ENCODE measurements around the gene CCNI. TPM values are rescaled to one million over a fixed set of nuclear protein-coding genes. Genes with fewer than 3 reads are reported as not detected.

Gene CCNI
- total and polyA plus RNA-seq, 2 of the 13 experiments (the other 11 are each of a cell fraction or from before 2014, with no cell fraction given) = 43.5 to 122 TPM

GRCh38 chr4:77117721-77118120, 41.9 kb upstream of the CCNI start (continued):
- no peak for TF ChIP-seq ZNF605 (CRISPR knock-in tag; IDR thresholded peaks at IDR 0.05)

GRCh38 chr4:77113069-77113468, 37.3 kb upstream of the CCNI start:
- ATAC-seq (no peak), DNase-seq (ENCODE audit: low spot score) (no peak), FAIRE-seq (no peak)
- Histone ChIP-seq H3K4me3 (replicated peaks in 1 of 3; ENCODE audit: insufficient read depth in 1 of 3, low read depth in 2 of 3, low read length in 3 of 3) (no peak overlapping the region), H3K9ac (ENCODE audit: insufficient read depth, low read depth, low read length) (no peak overlapping the region), H3K4me1 (ENCODE audit: insufficient read depth, low read length) (no peaks in the 10 kb centered on the region), H3K9me3 (ENCODE audit: low read length) (no peaks in the 10 kb centered on the region), H3K79me2 (ENCODE audit: insufficient read depth, low read length) (no peaks in the 10 kb centered on the region), H3K27ac (ENCODE audit: extremely low read length, insufficient read depth, low read length) (no peak overlapping the region), H3K4me2 (ENCODE audit: low read depth, low read length) (no peak overlapping the region), H3K27me3 (ENCODE audit: control insufficient read depth in 1 of 2, insufficient read depth in 2 of 2, low read length in 2 of 2) (no peaks in the 10 kb centered on the region), H3K36me3 (replicated peaks in 1 of 2; ENCODE audit: control insufficient read depth in 1 of 2, insufficient read depth in 2 of 2, low read length in 2 of 2) (no peaks in the 10 kb centered on the region), H4K20me1 (ENCODE audit: insufficient read depth, low read length) (no peaks in the 10 kb centered on the region), H2AFZ (ENCODE audit: low read length) (no peak overlapping the region)
- intact Hi-C loops (cut with micrococcal nuclease; ENCODE audit: unreplicated experiment) (no loop called here), in situ Hi-C loops (cut with HindIII; ENCODE audit: extremely low pct_ligation_motif_present, low pct_unique_long_range_greater_than_20kb) (no loop called here)
- 64% methylated on average over 10 of the region's 29 CpGs for WGBS (ENCODE audit: low lambda C conversion rate)
- TF ChIP-seq ATF7-NPFF (CRISPR knock-in tag; IDR thresholded peaks at IDR 0.05; ENCODE audit: low read depth) (no peak), ZNF746 (CRISPR knock-in tag; IDR thresholded peaks at IDR 0.05) (no peak), TAF15 (IDR thresholded peaks at IDR 0.05; ENCODE audit: low read depth, low read length, poor library complexity, severe bottlenecking) (no peak), TBX2 (CRISPR knock-in tag; IDR thresholded peaks at IDR 0.05; ENCODE audit: borderline replicate concordance) (no peak), PAXIP1 (CRISPR knock-in tag; conservative IDR thresholded peaks at IDR 0.05) (no peak), NKX3-1 (CRISPR knock-in tag; IDR thresholded peaks at IDR 0.05) (no peak)
- POLR2A ChIA-PET = no interaction called here
- CTCF ChIA-PET (ENCODE audit: low intra/inter-chr PET ratio, low total read pairs) = no interaction called here
- no TSS peak for BruUV-seq (replicated peaks)
